ENCODE results near the gene PLXND1. TPM values are rescaled to one million over a fixed set of nuclear protein-coding genes. Genes with fewer than 3 reads are reported as not detected.
"Not testable (repeated sequence)": the region's sequence is repeated elsewhere in the genome, so short reads cannot be mapped to it uniquely, and the experiment has no call there.

The PLXND1 gene
- total RNA-seq, 4 donors from 2014 or later, result 155 to 300 (median 197) TPM

GRCh38 chr3:129548104-129548965 lies 58.1 kb downstream of the PLXND1 start:
- Histone ChIP-seq H3K27ac (no peak overlapping the region), H3K36me3 (no peaks in the 10 kb centered on the region), H3K9me3 (no peaks in the 10 kb centered on the region), H3K4me1 (peaks cover 0 to 13% (median under 1%) of the 10 kb centered on the region in 4 donors), H3K4me3 (no peak overlapping the region), H3K27me3 (no peaks in the 10 kb centered on the region)
- WGBS, 2 donors, result 84 to 86% methylated on average over 18 to 19 of the region's 19 CpGs
- TF ChIP-seq POLR2A (IDR thresholded peaks at IDR 0.05) (no peak), EP300 (IDR thresholded peaks at IDR 0.05) (no peak)
- TF ChIP-seq, protein P1, sequence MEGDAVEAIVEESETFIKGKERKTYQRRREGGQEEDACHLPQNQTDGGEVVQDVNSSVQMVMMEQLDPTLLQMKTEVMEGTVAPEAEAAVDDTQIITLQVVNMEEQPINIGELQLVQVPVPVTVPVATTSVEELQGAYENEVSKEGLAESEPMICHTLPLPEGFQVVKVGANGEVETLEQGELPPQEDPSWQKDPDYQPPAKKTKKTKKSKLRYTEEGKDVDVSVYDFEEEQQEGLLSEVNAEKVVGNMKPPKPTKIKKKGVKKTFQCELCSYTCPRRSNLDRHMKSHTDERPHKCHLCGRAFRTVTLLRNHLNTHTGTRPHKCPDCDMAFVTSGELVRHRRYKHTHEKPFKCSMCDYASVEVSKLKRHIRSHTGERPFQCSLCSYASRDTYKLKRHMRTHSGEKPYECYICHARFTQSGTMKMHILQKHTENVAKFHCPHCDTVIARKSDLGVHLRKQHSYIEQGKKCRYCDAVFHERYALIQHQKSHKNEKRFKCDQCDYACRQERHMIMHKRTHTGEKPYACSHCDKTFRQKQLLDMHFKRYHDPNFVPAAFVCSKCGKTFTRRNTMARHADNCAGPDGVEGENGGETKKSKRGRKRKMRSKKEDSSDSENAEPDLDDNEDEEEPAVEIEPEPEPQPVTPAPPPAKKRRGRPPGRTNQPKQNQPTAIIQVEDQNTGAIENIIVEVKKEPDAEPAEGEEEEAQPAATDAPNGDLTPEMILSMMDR (IDR thresholded peaks at IDR 0.05), result no peak
- DNase-seq (ENCODE audit: low spot score in 2 of 2), result no peak

DNA sequence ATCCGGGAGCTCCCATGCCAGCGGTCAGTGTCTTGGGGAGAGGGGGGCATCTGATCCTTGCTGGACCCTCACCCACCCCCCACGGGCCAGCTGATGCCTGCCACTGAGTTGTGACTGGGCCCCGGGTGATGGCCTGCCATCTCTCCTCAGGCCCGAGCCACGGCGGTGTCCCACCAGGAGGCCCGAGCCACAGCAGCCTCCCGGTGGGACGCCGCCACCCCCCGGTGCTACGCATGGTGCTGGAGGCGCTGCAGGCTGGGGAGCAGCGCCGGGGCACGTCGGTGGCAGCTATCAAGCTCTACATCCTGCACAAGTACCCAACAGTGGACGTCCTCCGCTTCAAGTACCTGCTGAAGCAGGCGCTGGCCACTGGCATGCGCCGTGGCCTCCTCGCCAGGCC lies 59.2 kb downstream of the PLXND1 start:
- Histone ChIP-seq H3K4me1 (peaks cover 0 to 2% (median 0%) of the 10 kb centered on the region in 4 donors), H3K36me3 (no peaks in the 10 kb centered on the region), H3K27ac (no peak overlapping the region), H3K27me3 (no peaks in the 10 kb centered on the region), H3K9me3 (no peaks in the 10 kb centered on the region), H3K4me3 (no peak overlapping the region)
- TF ChIP-seq POLR2A (IDR thresholded peaks at IDR 0.05) (no peak), EP300 (IDR thresholded peaks at IDR 0.05) (no peak)
- TF ChIP-seq, protein P1 (IDR thresholded peaks at IDR 0.05), result no peak
- no peak for DNase-seq (ENCODE audit: low spot score in 2 of 2)
- WGBS, 2 donors, result 90 to 93% methylated on average over 3 to 11 of the region's 24 CpGs

- not testable (repeated sequence) for H3K27me3 ChIP-seq; H3K27ac ChIP-seq; H3K9me3 ChIP-seq; H3K36me3 ChIP-seq; DNase-seq (ENCODE audit: low spot score in 2 of 2); H3K4me3 ChIP-seq; H3K4me1 ChIP-seq
- WGBS, 2 donors, result 91% methylated on average over 3 of the region's 3 CpGs
These were observed 60.5 kb downstream of the PLXND1 start for GRCh38 chr3:129545951-129546350.

DNA sequence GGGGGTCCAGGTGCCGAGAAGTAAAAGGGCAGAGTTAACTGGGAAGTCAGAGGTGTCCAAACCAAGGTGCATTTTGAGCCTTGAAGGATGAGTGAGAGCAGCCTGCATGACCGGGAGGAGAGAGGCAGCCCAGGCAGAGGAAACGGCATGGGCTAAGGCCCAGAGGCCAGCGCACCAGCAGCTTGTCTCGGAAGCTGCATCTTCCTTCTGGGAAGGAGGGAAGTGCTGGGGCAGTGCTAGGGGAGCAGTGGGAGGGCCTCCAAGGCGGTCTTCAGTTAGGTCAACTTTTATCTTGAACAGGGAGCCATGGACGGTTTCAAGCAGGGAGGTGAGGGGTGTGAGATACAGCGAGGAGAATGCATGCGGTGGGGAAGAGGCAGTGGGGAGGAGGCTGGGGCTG lies 62.5 kb downstream of the PLXND1 start:
- Histone ChIP-seq H3K27me3 (no peaks in the 10 kb centered on the region), H3K27ac (no peak overlapping the region), H3K36me3 (no peaks in the 10 kb centered on the region), H3K4me1 (no peaks in the 10 kb centered on the region), H3K9me3 (no peaks in the 10 kb centered on the region), H3K4me3 (no peak overlapping the region)
- 84 to 86% methylated on average over 9 of the region's 9 CpGs for WGBS, 2 donors
- TF ChIP-seq EP300 (IDR thresholded peaks at IDR 0.05) (no peak), POLR2A (IDR thresholded peaks at IDR 0.05) (no peak)
- TF ChIP-seq, protein P1 (IDR thresholded peaks at IDR 0.05), result no peak
- DNase-seq (ENCODE audit: low spot score in 2 of 2), result no peak

DNA sequence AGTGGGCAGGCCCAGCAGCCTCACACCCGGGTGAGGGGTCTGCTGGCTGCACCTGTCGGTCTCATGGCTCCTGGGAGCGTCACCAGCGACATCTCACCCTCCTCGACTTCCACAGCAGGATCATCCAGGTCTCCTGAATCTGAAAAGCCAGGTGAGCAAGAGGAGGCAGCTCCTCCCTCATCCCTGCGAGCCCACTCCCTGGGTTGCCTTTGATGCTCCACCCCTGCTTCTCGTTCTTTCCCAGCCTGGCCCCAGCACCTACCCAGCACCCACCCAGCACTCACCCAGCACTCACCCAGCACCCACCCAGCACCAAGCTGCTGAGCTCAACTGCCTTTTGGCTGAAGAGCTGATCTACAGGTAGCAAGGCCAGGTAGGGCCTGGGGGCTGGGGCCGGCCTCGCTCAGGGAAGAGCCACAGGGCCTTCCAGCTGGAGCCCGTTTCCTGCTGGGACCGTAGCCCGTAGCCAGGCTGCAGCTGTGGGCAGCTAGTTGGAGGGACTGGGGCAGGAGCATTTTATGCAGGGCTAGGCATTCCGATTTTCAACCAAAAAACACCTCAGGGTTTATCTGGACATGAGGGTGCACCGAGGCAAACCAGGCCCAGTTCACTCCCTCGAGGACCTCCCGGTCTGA lies 63.2 kb downstream of the PLXND1 start, which contains the start of gene H1-8:
Gene H1-8, plus strand, starts transcription at position 20 of the 635 bp plus-strand sequence. Its CDS starts 44 bp downstream, at position 64.
- DNase-seq (ENCODE audit: low spot score in 2 of 2), result no peak
- TF ChIP-seq POLR2A (IDR thresholded peaks at IDR 0.05) (no peak), EP300 (IDR thresholded peaks at IDR 0.05) (no peak)
- TF ChIP-seq, protein P1 (IDR thresholded peaks at IDR 0.05), result no peak
- 83 to 84% methylated on average over 16 of the region's 16 CpGs for WGBS, 2 donors
- Histone ChIP-seq H3K27me3 (no peaks in the 10 kb centered on the region), H3K36me3 (no peaks in the 10 kb centered on the region), H3K4me3 (no peak within 1 kb of the TSS), H3K4me1 (no peaks in the 10 kb centered on the region), H3K9me3 (no peaks in the 10 kb centered on the region), H3K27ac (no peak within 1 kb of the TSS)

Measured in tibial nerve (tissue), 4 donors.